Mucosa of descending colon (tissue), 3 donors: ENCODE data around the gene ZNF57. TPM values are rescaled to one million over a fixed set of nuclear protein-coding genes. Genes with fewer than 3 reads are reported as not detected.

ENCODE experiments used
- ATAC-seq: fragments of 200-7000 bp; cut with Tn5 transposase; one replicate; pipeline ENCODE4 v1.9.1; 2020; ENCODE audit warnings: mild to moderate bottlenecking, moderate library complexity
- DNase-seq, 3 donors: peaks; one replicate each; pipeline ENCODE4 v3.0.0-alpha.2; 2020
- H3K36me3 ChIP-seq: fragments of 200-600 bp; one replicate; pipeline ENCODE4 v1.8.0; 2021; ENCODE audit warnings: low read depth, mild to moderate bottlenecking
- H3K4me1 ChIP-seq: fragments of 200-600 bp; one replicate; pipeline ENCODE4 v1.8.0; 2021; ENCODE audit warnings: low read depth, mild to moderate bottlenecking
- H3K4me3 ChIP-seq: fragments of 200-600 bp; one replicate; pipeline ENCODE4 v1.8.0; 2021; ENCODE audit warnings: mild to moderate bottlenecking
- H3K9me3 ChIP-seq: fragments of 200-600 bp; one replicate; pipeline ENCODE4 v1.8.0; 2021; ENCODE audit warnings: mild to moderate bottlenecking
- CTCF ChIP-seq: fragments of 200-600 bp; IDR thresholded peaks from one replicate; pipeline ENCODE4 v1.8.0; 2022; ENCODE audit warnings: antibody characterized with exemption, mild to moderate bottlenecking
- intact Hi-C, 2 donors: fragments of 100-400 bp; cut with DNase I in 1 of 2; cut with micrococcal nuclease in 1 of 2; formaldehyde crosslinking; loops; one replicate each; pipeline versions ENCODE4 v1.11.0 to v1.11.1; 2022; cut with DNase I, micrococcal nuclease
- total RNA-seq, 3 donors: library from RNA; stranded (reverse); fragmentation: NEBNext Ultra II Directional in 2 of 3; extraction: Animal tissue kit (Norgen Biotek cat#: 25700) in 2 of 3; gene quantifications; one replicate each; pipeline versions ENCODE4 v1.2.1 to v1.2.4, GENCODE V29; 2021 to 2023
- donor health status: DM: no; HTN: no; CAD: no; lungs with moderate emphysema.
- donor health status: DM: no; HTN: no; CAD: no.
- donor health status: DM: no; HTN: yes; CAD: no.

Gene ZNF57
- total RNA-seq, 3 donors from 2014 or later = 8.9 to 19.1 (median 14.4) TPM

GRCh38 chr19:2858864-2859263 is 41.9 kb upstream of the ZNF57 start:
- intact Hi-C loops = no loop called here
- TF ChIP-seq CTCF = no peak
- Histone ChIP-seq H3K9me3 (peaks cover 48% of the 10 kb centered on the region), H3K4me1 (no peaks in the 10 kb centered on the region), H3K4me3 (no peak overlapping the region), H3K36me3 (no peaks in the 10 kb centered on the region)
- no peak for DNase-seq
- no peak for ATAC-seq

GRCh38 chr19:2863816-2864215 is 36.9 kb upstream of the ZNF57 start:
- Histone ChIP-seq H3K4me3 (no peak overlapping the region), H3K9me3 (peaks cover 3% of the 10 kb centered on the region), H3K4me1 (no peaks in the 10 kb centered on the region), H3K36me3 (no peaks in the 10 kb centered on the region)
- no peak for DNase-seq
- no peak for ATAC-seq
- intact Hi-C loops = no loop called here
- no peak for TF ChIP-seq CTCF

- H3K9me3 ChIP-seq = no peaks in the 10 kb centered on the region
- DNase-seq = peak in 1 of 3 donors; percentile 27
- peak; percentile 51 for ATAC-seq
- no peaks in the 10 kb centered on the region for H3K36me3 ChIP-seq
- H3K4me1 ChIP-seq = no peaks in the 10 kb centered on the region
- TF ChIP-seq CTCF = no peak
- no peak overlapping the region for H3K4me3 ChIP-seq
- intact Hi-C loops = no loop called here
Measured at GRCh38 chr19:2865334-2866100, 35.2 kb upstream of the ZNF57 start.

GRCh38 chr19:2866495-2867024 is 34.2 kb upstream of the ZNF57 start:
- no peak overlapping the region for H3K4me3 ChIP-seq

More at GRCh38 chr19:2866495-2867024, 34.2 kb upstream of the ZNF57 start:
- Histone ChIP-seq H3K4me1 (no peaks in the 10 kb centered on the region), H3K9me3 (no peaks in the 10 kb centered on the region), H3K36me3 (no peaks in the 10 kb centered on the region)
- DNase-seq = no peak
- ATAC-seq = no peak
- intact Hi-C loops = no loop called here
- no peak for TF ChIP-seq CTCF
